ENCODE results near the gene HIC1. TPM values are rescaled to one million over a fixed set of nuclear protein-coding genes. Genes with fewer than 3 reads are reported as not detected.

HIC1 gene
- total RNA-seq, 4 donors from 2014 or later = 32.8 to 56.2 (median 41.6) TPM

- H3K9me3 ChIP-seq = no peaks in the 10 kb centered on the region
- peaks cover 0 to 70% of the 10 kb centered on the region in 2 donors for H3K36me3 ChIP-seq
- H3K4me3 ChIP-seq = no peak overlapping the region
- H3K4me1 ChIP-seq = peaks cover 0 to 82% (median 58%) of the 10 kb centered on the region in 3 donors
- peak; percentile 52 for ATAC-seq
- TF ChIP-seq CTCF (IDR thresholded peaks at IDR 0.05) (peak in 1 of 4 experiments; percentile 11), EP300 (IDR thresholded peaks at IDR 0.05) (no peak), POLR2AphosphoS5 (IDR thresholded peaks at IDR 0.05) (peak; percentile 30), POLR2A (IDR thresholded peaks at IDR 0.05) (no peak)
- WGBS, 2 donors (ENCODE audit: low coverage in 1 of 2) = 61% methylated on average over 7 of the region's 31 CpGs; no CpG with 5 or more reads in 1 of the 2 donors
- H3K27me3 ChIP-seq = no peaks in the 10 kb centered on the region
- H3K27ac ChIP-seq = peak overlapping the region; percentile 15 to 85 (median 75)
Measured at GRCh38 chr17:2071455-2072281, 16.8 kb downstream of the HIC1 start.

- Histone ChIP-seq H3K4me1 (peaks cover 0 to 66% (median 39%) of the 10 kb centered on the region in 3 donors), H3K9me3 (no peaks in the 10 kb centered on the region), H3K27ac (peak overlapping the region in 3 of 4 donors; percentile 73 to 80 (median 78)), H3K4me3 (no peak overlapping the region), H3K27me3 (no peaks in the 10 kb centered on the region), H3K36me3 (peaks cover 0 to 78% of the 10 kb centered on the region in 2 donors)
- no CpG with 5 or more reads among the region's 10 CpGs for WGBS, 2 donors (ENCODE audit: low coverage in 1 of 2)
- TF ChIP-seq CTCF (IDR thresholded peaks at IDR 0.05) (no peak), POLR2A (IDR thresholded peaks at IDR 0.05) (no peak), POLR2AphosphoS5 (IDR thresholded peaks at IDR 0.05) (no peak), EP300 (IDR thresholded peaks at IDR 0.05) (no peak)
- no peak for ATAC-seq
Measured at GRCh38 chr17:2074919-2075318, 20.0 kb downstream of the HIC1 start.

GRCh38 chr17:2075336-2076086 lies 20.6 kb downstream of the HIC1 start:
- Histone ChIP-seq H3K36me3 (peaks cover 0 to 79% of the 10 kb centered on the region in 2 donors), H3K27me3 (no peaks in the 10 kb centered on the region), H3K27ac (peak overlapping the region in 3 of 4 donors; percentile 73 to 80 (median 78)), H3K4me1 (peaks cover 0 to 60% (median 39%) of the 10 kb centered on the region in 3 donors), H3K9me3 (no peaks in the 10 kb centered on the region), H3K4me3 (no peak overlapping the region)
- ATAC-seq = peak; percentile 52
- 53 to 90% methylated on average over 3 to 4 of the region's 13 CpGs for WGBS, 2 donors (ENCODE audit: low coverage in 1 of 2)
- TF ChIP-seq CTCF (IDR thresholded peaks at IDR 0.05) = peak in 2 of 4 experiments; percentile 29 to 30
- no peak for TF ChIP-seq POLR2AphosphoS5 (IDR thresholded peaks at IDR 0.05)

GRCh38 chr17:2076087-2076984 lies 21.4 kb downstream of the HIC1 start:
- no peaks in the 10 kb centered on the region for H3K27me3 ChIP-seq
- H3K4me3 ChIP-seq = no peak overlapping the region
- H3K4me1 ChIP-seq = peaks cover 0 to 52% (median 32%) of the 10 kb centered on the region in 3 donors
- TF ChIP-seq CTCF (IDR thresholded peaks at IDR 0.05) (no peak), EP300 (IDR thresholded peaks at IDR 0.05) (no peak), POLR2A (IDR thresholded peaks at IDR 0.05) (no peak), POLR2AphosphoS5 (IDR thresholded peaks at IDR 0.05) (no peak)
- no peak for ATAC-seq
- no peaks in the 10 kb centered on the region for H3K9me3 ChIP-seq
- H3K36me3 ChIP-seq = peaks cover 0 to 79% of the 10 kb centered on the region in 2 donors
- peak overlapping the region in 3 of 4 donors; percentile 73 to 80 (median 78) for H3K27ac ChIP-seq
- 51 to 60% methylated on average over 6 to 10 of the region's 17 CpGs for WGBS, 2 donors (ENCODE audit: low coverage in 1 of 2)

Data from gastroesophageal sphincter (tissue), 4 donors.